NCI-H460 (cell line): Measurements from ENCODE around the gene TMEM131. TPM values are rescaled to one million over a fixed set of nuclear protein-coding genes. Genes with fewer than 3 reads are reported as not detected.
"Not testable (repeated sequence)": the region's sequence is repeated elsewhere in the genome, so short reads cannot be mapped to it uniquely, and the experiment has no call there.

ENCODE experiments used
- DNase-seq: peaks from one replicate; pipeline ENCODE4 v3.0.0-alpha.2; 2016; ENCODE audit warnings: low read depth; ENCODE audit errors: extremely low read depth
- small RNA-seq, 2 experiments: library from RNA; depleted of rRNA; stranded (forward); fragments of <200 nt; gene quantifications; one replicate each; pipeline ENCODE3, GENCODE V24; 2014
- total RNA-seq: library from RNA; depleted of rRNA; stranded (reverse); fragments of >200 nt; shearing (Covaris generic); gene quantifications from 2 replicates; pipeline ENCODE4 v1.2.3, GENCODE V29; 2014; rRNA removed

Gene TMEM131
- total RNA-seq, 1 experiment from 2014 or later, result 23.9 TPM

GRCh38 chr2:97714084-97714949 is 281.4 kb downstream of the TMEM131 start:
- no peak for DNase-seq

DNA sequence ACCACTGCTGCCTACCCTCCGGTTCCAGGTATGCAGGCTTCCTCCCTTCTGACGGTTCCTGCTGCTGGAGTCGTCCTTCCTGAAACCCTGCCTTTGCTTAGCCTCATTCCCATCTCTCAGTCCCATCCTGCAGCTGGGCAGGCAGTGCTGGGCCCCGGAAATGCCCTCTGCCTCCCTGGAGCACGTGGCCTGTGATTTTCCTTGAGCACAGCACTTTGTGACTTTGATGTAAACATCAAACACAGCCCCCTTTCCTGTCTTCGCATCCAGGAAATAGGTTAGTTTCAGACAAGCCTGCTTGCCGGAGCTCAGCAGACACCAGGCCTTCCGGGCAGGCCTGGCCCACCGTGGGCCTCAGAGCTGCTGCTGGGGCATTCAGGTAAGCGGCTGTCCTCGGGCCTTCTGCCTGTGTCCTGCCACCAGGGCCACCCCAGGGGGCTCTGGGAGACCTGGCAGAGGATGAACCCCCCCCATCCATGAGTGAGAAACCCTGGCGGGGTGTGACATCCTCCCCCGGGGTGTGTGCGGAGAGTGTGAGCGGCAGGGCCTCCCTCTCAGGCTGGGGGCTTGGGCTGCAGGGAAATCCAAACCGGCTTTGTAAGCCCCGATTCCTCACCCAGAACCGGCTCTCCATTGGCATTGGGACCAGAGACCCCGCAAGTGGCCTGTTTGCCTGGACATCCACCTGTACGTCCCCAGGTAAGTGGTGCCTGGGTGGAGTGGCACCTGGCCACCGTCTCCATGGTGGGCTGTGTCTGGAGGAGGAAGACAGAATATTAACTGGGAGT is 282.3 kb downstream of the TMEM131 start, which contains the start of gene ZAP70:
Gene ZAP70, plus strand, starts transcription at position 281 of the 788 bp plus-strand sequence. CDS start 10,461 bp downstream, outside the sequence.
- DNase-seq, result no peak

- no peak for DNase-seq
These were observed 283.0 kb downstream of the TMEM131 start for GRCh38 chr2:97712693-97713295.

DNA sequence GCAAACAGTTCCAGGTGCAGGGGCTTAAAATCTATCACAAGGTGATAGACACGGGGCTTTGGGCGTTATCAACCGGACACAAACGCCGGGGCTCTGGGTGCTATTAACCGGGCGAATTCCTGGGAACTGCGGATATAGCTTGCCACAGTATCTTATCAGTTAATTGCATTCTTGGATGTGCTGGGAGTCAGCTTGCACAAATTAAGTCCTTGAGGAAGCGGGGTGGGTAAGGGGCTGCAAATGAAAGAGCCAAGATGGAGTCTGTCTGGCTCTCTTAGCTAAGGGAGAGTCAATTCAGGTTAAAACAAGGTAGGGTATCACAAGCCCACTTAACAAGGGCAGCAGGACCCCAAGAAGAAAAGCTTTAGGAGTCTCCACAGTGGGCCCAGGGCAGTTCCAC is 283.6 kb downstream of the TMEM131 start:
- not testable (repeated sequence) for DNase-seq

GRCh38 chr2:97711394-97711711 is 284.4 kb downstream of the TMEM131 start:
- DNase-seq, result no peak

GRCh38 chr2:97708608-97709007 is 287.1 kb downstream of the TMEM131 start:
- DNase-seq, result no peak

DNA sequence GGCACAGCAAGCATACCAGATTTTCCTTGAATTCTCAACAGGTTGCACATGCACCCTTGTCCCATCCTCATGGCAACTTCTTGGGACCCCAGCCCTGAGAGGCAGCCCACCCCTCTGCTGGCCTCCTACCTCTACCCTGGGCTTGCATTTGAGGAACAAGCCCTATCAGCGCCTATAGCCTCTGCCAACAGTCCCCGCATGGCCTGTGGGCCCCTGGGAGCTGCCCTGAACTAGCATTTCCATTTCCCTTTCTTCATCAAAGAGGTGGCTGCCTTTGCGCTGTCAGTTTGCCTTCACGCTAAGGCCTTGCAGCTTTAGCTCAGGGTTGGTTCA is 287.7 kb downstream of the TMEM131 start:
- no peak for DNase-seq

DNA sequence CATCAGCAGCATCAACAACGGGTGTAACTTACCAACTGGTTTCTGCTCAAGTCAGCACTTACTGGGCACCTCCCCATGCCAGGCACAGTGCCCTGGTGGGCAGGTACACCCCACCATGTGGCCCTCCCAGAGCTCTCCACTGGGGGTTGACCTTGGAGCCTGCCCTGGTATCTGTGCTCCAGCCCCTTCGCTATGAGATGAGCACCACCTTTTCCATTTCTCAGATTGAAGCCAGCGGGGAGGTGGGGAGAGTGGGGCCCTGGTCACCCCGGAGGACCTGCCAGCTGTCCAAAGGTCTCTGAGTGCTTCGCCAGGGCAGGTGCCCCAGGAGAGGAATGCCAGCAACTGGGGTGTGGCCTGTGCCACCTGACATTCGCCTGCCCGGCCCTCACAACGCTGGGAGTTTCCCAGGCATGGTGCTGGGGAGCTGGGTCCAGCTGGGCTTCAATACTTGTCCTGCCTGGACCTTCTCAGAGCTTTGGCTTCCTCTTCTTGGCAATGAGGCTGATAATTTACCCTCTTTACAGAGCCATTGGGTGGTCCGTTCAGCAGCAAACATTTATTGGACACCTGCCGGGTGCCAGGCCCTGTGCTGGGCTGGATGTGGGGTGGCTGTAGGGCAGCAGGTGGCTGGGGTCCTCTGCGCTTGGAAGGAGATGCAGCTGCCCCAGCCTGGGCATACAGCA is 288.2 kb downstream of the TMEM131 start:
- DNase-seq, result no peak

DNA sequence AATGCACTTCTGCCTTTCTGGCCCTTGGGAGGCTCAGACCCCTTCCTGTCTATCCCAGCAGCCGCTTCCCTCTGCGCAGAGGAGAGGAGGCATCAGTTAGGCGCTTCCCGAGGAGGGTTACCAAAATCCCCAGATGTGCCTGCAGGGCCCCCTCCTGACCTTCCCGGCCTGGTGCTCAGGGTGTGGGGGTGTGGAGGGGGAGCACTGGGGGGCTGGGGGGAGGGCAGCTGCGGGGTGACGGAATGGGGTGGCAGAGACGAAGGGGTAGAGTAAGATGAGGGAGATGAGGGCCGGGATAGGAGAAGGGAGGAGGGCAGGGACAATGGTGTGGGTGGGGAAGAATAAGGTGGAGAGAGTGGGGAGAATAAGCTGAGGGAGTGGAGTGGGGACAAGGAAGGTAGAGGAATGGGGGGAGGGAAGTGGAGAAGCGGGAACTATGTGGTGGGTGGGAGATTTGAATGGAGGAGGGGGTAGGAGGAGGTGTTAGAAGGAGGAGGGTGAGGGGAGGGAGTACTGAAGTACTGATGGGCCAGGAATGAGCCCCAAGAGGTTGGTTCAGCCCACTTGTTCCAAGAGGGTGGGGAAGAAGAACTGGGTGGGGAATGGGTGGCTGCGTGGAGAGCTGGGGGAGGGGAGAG is 288.9 kb downstream of the TMEM131 start:
- DNase-seq, result no peak

Small RNA genes lying within 50 kb of the gene (small RNA-seq; reads per million reads assigned to genes)
- 0 reads per million in 2 experiments for gene HMGN1P36
- 0 reads per million in 2 experiments for gene RNU7-96P

Other genes starting within 250 kb of the TMEM131 start
- gene VWA3B, start 91.2 kb upstream of the TMEM131 start, total RNA-seq, result not detected in 2 replicates